Endodermal cell (in vitro differentiated cells): ENCODE results near the gene CEP55. TPM values are rescaled to one million over a fixed set of nuclear protein-coding genes. Genes with fewer than 3 reads are reported as not detected.
"Not testable (repeated sequence)": the region's sequence is repeated elsewhere in the genome, so short reads cannot be mapped to it uniquely, and the experiment has no call there.

ENCODE experiments used
- DNase-seq: peaks from one replicate; pipeline ENCODE4 v3.0.0-alpha.2; 2017
- H3K27ac ChIP-seq: 2 replicates; pipeline ENCODE4 v1.5.1; 2013; ENCODE audit warnings: mild to moderate bottlenecking, low read depth, low read length, moderate library complexity
- H3K27me3 ChIP-seq: 2 replicates; pipeline ENCODE4 v1.6.1; 2013; ENCODE audit warnings: mild to moderate bottlenecking, low read length, moderate library complexity; ENCODE audit not compliant: insufficient read depth, control insufficient read depth, poor library complexity, severe bottlenecking
- H3K36me3 ChIP-seq: 2 replicates; pipeline ENCODE4 v1.7.0; 2013; ENCODE audit warnings: mild to moderate bottlenecking, low read length, moderate library complexity; ENCODE audit not compliant: control insufficient read depth, insufficient read depth
- H3K4me1 ChIP-seq: one replicate; pipeline ENCODE4 v1.7.0; 2013; ENCODE audit warnings: low read length; ENCODE audit not compliant: control insufficient read depth, insufficient read depth
- H3K4me3 ChIP-seq: 2 replicates; pipeline ENCODE4 v1.5.1; 2013; ENCODE audit warnings: mild to moderate bottlenecking, low read length, moderate library complexity
- H3K9ac ChIP-seq: 2 replicates; pipeline ENCODE4 v1.6.1; 2013; ENCODE audit warnings: mild to moderate bottlenecking, low read length, moderate library complexity; ENCODE audit not compliant: poor library complexity, severe bottlenecking; ENCODE audit errors: extremely low read depth
- H3K9me3 ChIP-seq: 2 replicates; pipeline ENCODE4 v1.6.1; 2013; ENCODE audit warnings: mild to moderate bottlenecking, low read length, moderate library complexity; ENCODE audit not compliant: control insufficient read depth
- H3K27ac Mint-ChIP-seq: 2 replicates; pipeline ENCODE4 v1.8.0; 2020; ENCODE audit warnings: mixed read lengths
- H3K27me3 Mint-ChIP-seq: 2 replicates; pipeline ENCODE4 v1.8.0; 2021; ENCODE audit warnings: mild to moderate bottlenecking, mixed read lengths; ENCODE audit not compliant: insufficient read depth
- H3K36me3 Mint-ChIP-seq: 2 replicates; pipeline ENCODE4 v1.8.0; 2020; ENCODE audit warnings: low read depth, mixed read lengths
- H3K4me1 Mint-ChIP-seq: 2 replicates; pipeline ENCODE4 v1.8.0; 2020; ENCODE audit warnings: mixed read lengths
- H3K4me3 Mint-ChIP-seq: 2 replicates; pipeline ENCODE4 v1.8.0; 2020; ENCODE audit warnings: mild to moderate bottlenecking, moderate library complexity, mixed read lengths
- H3K9me3 Mint-ChIP-seq: 2 replicates; pipeline ENCODE4 v1.8.0; 2020; ENCODE audit warnings: mild to moderate bottlenecking, mixed read lengths
- CTCF ChIP-seq: fragments of 200-600 bp; sonication (generic); conservative IDR thresholded peaks from 2 replicates; pipeline ENCODE4 v1.5.0; 2021; ENCODE audit warnings: antibody characterized with exemption, mild to moderate bottlenecking
- WGBS, 2 experiments: methylation state at CpG; one replicate each; pipeline versions ENCODE4 v1.1.5 to v1.1.7; 2013; ENCODE audit warnings: missing lambda C conversion rate in 2 of 2, mixed read lengths in 1 of 2; ENCODE audit not compliant: insufficient coverage in 1 of 2, insufficient read length in 1 of 2; 5-methylcytosine and 5-hydroxymethylcytosine counted together
- total RNA-seq, 2 donors: library from RNA; stranded (reverse); fragmentation: NEBNext Ultra II Directional in 1 of 2; extraction: Animal tissue kit (Norgen Biotek cat#: 25700) in 1 of 2; gene quantifications; 2 replicates in 1 of 2; 3 replicates in 1 of 2; pipeline ENCODE4 v1.2.1, GENCODE V29; 2021

Gene CEP55
- total RNA-seq, 2 donors from 2014 or later: 50.3 to 66.8 TPM

- 88 to 97% methylated on average over 2 to 4 of the region's 4 CpGs for WGBS, 2 experiments
- H3K27ac ChIP-seq: no peak overlapping the region
- peak overlapping the region; percentile 50 for H3K4me3 ChIP-seq
- Mint-ChIP-seq H3K4me1 (no peaks in the 10 kb centered on the region), H3K27me3 (no peaks in the 10 kb centered on the region), H3K36me3 (peaks cover 95% of the 10 kb centered on the region), H3K9me3 (peaks cover 49% of the 10 kb centered on the region), H3K27ac (no peak overlapping the region), H3K4me3 (no peak overlapping the region)
- TF ChIP-seq CTCF: no peak
- H3K9me3 ChIP-seq: peaks cover 65% of the 10 kb centered on the region
- no peaks in the 10 kb centered on the region for H3K27me3 ChIP-seq
- no peak overlapping the region for H3K9ac ChIP-seq
- H3K36me3 ChIP-seq: peaks cover 87% of the 10 kb centered on the region
- no peaks in the 10 kb centered on the region for H3K4me1 ChIP-seq
- DNase-seq: no peak
These were observed 22.1 kb downstream of the CEP55 start for GRCh38 chr10:93518531-93518930.

GRCh38 chr10:93535293-93535692 is 38.9 kb downstream of the CEP55 start:
- Mint-ChIP-seq H3K9me3 (no peaks in the 10 kb centered on the region), H3K27ac (no peak overlapping the region), H3K4me1 (peaks cover 4% of the 10 kb centered on the region), H3K27me3 (peaks cover 28% of the 10 kb centered on the region), H3K36me3 (no peaks in the 10 kb centered on the region), H3K4me3 (no peak overlapping the region)
- Histone ChIP-seq H3K27me3 (no peaks in the 10 kb centered on the region), H3K9me3 (no peaks in the 10 kb centered on the region), H3K4me1 (no peaks in the 10 kb centered on the region), H3K9ac (no peak overlapping the region), H3K27ac (no peak overlapping the region), H3K36me3 (no peaks in the 10 kb centered on the region), H3K4me3 (no peak overlapping the region)
- peak; percentile 67 for DNase-seq
- TF ChIP-seq CTCF: peak; percentile 67
- 86 to 100% methylated on average over 2 to 5 of the region's 5 CpGs for WGBS, 2 experiments

GRCh38 chr10:93540871-93541270 is 44.5 kb downstream of the CEP55 start:
- H3K4me3 ChIP-seq, H3K36me3 Mint-ChIP-seq, H3K9ac ChIP-seq, H3K9me3 ChIP-seq, H3K4me3 Mint-ChIP-seq, H3K27ac ChIP-seq, H3K27me3 ChIP-seq, H3K4me1 ChIP-seq, H3K36me3 ChIP-seq, H3K4me1 Mint-ChIP-seq, H3K9me3 Mint-ChIP-seq, H3K27ac Mint-ChIP-seq, DNase-seq: not testable (repeated sequence)
- 80 to 100% methylated on average over 1 to 3 of the region's 4 CpGs for WGBS, 2 experiments
- H3K27me3 Mint-ChIP-seq: peaks cover 39% of the 10 kb centered on the region
